ENCODE results near the gene EFHC1. TPM values are rescaled to one million over a fixed set of nuclear protein-coding genes. Genes with fewer than 3 reads are reported as not detected.

EFHC1 gene
- total RNA-seq, 1 donor from 2014 or later, result 6.6 TPM

GRCh38 chr6:52511163-52511562 is 91.0 kb downstream of the EFHC1 start:
- Histone ChIP-seq H3K4me3 (ENCODE audit: low read depth, low read length) (no peak overlapping the region), H3K27me3 (ENCODE audit: control insufficient read depth, insufficient read depth, low read length) (no peaks in the 10 kb centered on the region), H3K36me3 (ENCODE audit: control insufficient read depth, insufficient read depth, low read length) (peaks cover 6% of the 10 kb centered on the region)
- no peak for TF ChIP-seq CTCF (IDR thresholded peaks at IDR 0.05; ENCODE audit: insufficient read depth, low read length, severe bottlenecking)
- FAIRE-seq (no peak), DNase-seq (ENCODE audit: low read depth) (no peak)

- Histone ChIP-seq H3K36me3 (ENCODE audit: control insufficient read depth, insufficient read depth, low read length) (peaks cover 6% of the 10 kb centered on the region), H3K27me3 (ENCODE audit: control insufficient read depth, insufficient read depth, low read length) (no peaks in the 10 kb centered on the region), H3K4me3 (ENCODE audit: low read depth, low read length) (no peak overlapping the region)
- DNase-seq (ENCODE audit: low read depth) (peak; percentile 31), FAIRE-seq (no peak)
- TF ChIP-seq CTCF (IDR thresholded peaks at IDR 0.05; ENCODE audit: insufficient read depth, low read length, severe bottlenecking), result no peak
Observed at GRCh38 chr6:52511572-52512151, 91.5 kb downstream of the EFHC1 start.

- peaks cover 6% of the 10 kb centered on the region for H3K36me3 ChIP-seq (ENCODE audit: control insufficient read depth, insufficient read depth, low read length)
Observed at GRCh38 chr6:52512199-52512598, 92.1 kb downstream of the EFHC1 start.

GRCh38 chr6:52513464-52513863 is 93.3 kb downstream of the EFHC1 start:
- TF ChIP-seq CTCF (IDR thresholded peaks at IDR 0.05; ENCODE audit: insufficient read depth, low read length, severe bottlenecking), result no peak
- peaks cover 6% of the 10 kb centered on the region for H3K36me3 ChIP-seq (ENCODE audit: control insufficient read depth, insufficient read depth, low read length)
- H3K4me3 ChIP-seq (ENCODE audit: low read depth, low read length), result no peak overlapping the region
- H3K27me3 ChIP-seq (ENCODE audit: control insufficient read depth, insufficient read depth, low read length), result no peaks in the 10 kb centered on the region
- DNase-seq (ENCODE audit: low read depth) (no peak), FAIRE-seq (no peak)

More at GRCh38 chr6:52512199-52512598, 92.1 kb downstream of the EFHC1 start:
- TF ChIP-seq CTCF (IDR thresholded peaks at IDR 0.05; ENCODE audit: insufficient read depth, low read length, severe bottlenecking), result no peak
- FAIRE-seq, result no peak
- DNase-seq (ENCODE audit: low read depth), result peak; percentile 66
- H3K27me3 ChIP-seq (ENCODE audit: control insufficient read depth, insufficient read depth, low read length), result no peaks in the 10 kb centered on the region
- H3K4me3 ChIP-seq (ENCODE audit: low read depth, low read length), result no peak overlapping the region

GRCh38 chr6:52513896-52514295 is 93.8 kb downstream of the EFHC1 start:
- Histone ChIP-seq H3K36me3 (ENCODE audit: control insufficient read depth, insufficient read depth, low read length) (peaks cover 6% of the 10 kb centered on the region), H3K4me3 (ENCODE audit: low read depth, low read length) (no peak overlapping the region), H3K27me3 (ENCODE audit: control insufficient read depth, insufficient read depth, low read length) (no peaks in the 10 kb centered on the region)
- FAIRE-seq (no peak), DNase-seq (ENCODE audit: low read depth) (no peak)
- TF ChIP-seq CTCF (IDR thresholded peaks at IDR 0.05; ENCODE audit: insufficient read depth, low read length, severe bottlenecking), result no peak

GRCh38 chr6:52514514-52514913 is 94.4 kb downstream of the EFHC1 start:
- Histone ChIP-seq H3K4me3 (ENCODE audit: low read depth, low read length) (no peak overlapping the region), H3K36me3 (ENCODE audit: control insufficient read depth, insufficient read depth, low read length) (peaks cover 1% of the 10 kb centered on the region), H3K27me3 (ENCODE audit: control insufficient read depth, insufficient read depth, low read length) (no peaks in the 10 kb centered on the region)
- no peak for TF ChIP-seq CTCF (IDR thresholded peaks at IDR 0.05; ENCODE audit: insufficient read depth, low read length, severe bottlenecking)
- DNase-seq (ENCODE audit: low read depth) (peak; percentile 87), FAIRE-seq (no peak)
